IMR-90 (cell line): ENCODE results near the gene JPT2. TPM values are rescaled to one million over a fixed set of nuclear protein-coding genes. Genes with fewer than 3 reads are reported as not detected.

Experiments
- ATAC-seq: fragments of 200-7000 bp; cut with Tn5 transposase; 2 replicates; pipeline ENCODE4 v1.9.1; 2020; ENCODE audit warnings: low read depth, mild to moderate bottlenecking, moderate library complexity
- BruUV-seq: library from RNA; stranded (reverse); fragments of 400-500 nt; replicated peaks from 2 replicates; lab custom pipeline; 2021; lab: Mats Ljungman, UMichigan
- CTCF ChIA-PET: fragments of 300-600 bp; formaldehyde crosslinking; extraction: SDS; loops from one replicate; lab custom pipeline; 2021; ENCODE audit warnings: antibody characterized with exemption; lab: Yijun Ruan, JAX
- POLR2A ChIA-PET: fragments of 300-600 bp; sonication (Branson Sonifier 250); formaldehyde crosslinking; loops from one replicate; lab custom pipeline; 2022; ENCODE audit warnings: antibody characterized with exemption; ENCODE audit not compliant: unreplicated experiment; lab: Charles Lee
- DNase-seq: peaks from one replicate; pipeline ENCODE4 v3.0.0; 2013
- H2AFZ ChIP-seq: replicated peaks from 2 replicates; pipeline ENCODE3; 2013; ENCODE audit warnings: low read length, mild to moderate bottlenecking; ENCODE audit not compliant: poor library complexity
- H2AK5ac ChIP-seq: 2 replicates; pipeline ENCODE4 v1.6.1; 2013; ENCODE audit warnings: low read depth, low read length, inconsistent platforms
- H2AK9ac ChIP-seq: replicated peaks from 2 replicates; pipeline ENCODE3; 2013; ENCODE audit warnings: mild to moderate bottlenecking, low read depth, low read length, moderate library complexity; ENCODE audit not compliant: poor library complexity
- H2BK120ac ChIP-seq: 2 replicates; pipeline ENCODE4 v1.6.1; 2013; ENCODE audit warnings: low read depth, low read length, inconsistent platforms
- H2BK15ac ChIP-seq: 3 replicates; pipeline ENCODE4 v1.6.1; 2013; ENCODE audit warnings: low read depth, low read length, inconsistent platforms
- H2BK20ac ChIP-seq: 2 replicates; pipeline ENCODE4 v1.6.1; 2013; ENCODE audit warnings: low read depth, mild to moderate bottlenecking, inconsistent platforms, low read length, moderate library complexity
- H2BK5ac ChIP-seq: 2 replicates; pipeline ENCODE4 v1.6.1; 2013; ENCODE audit warnings: mild to moderate bottlenecking, low read depth, low read length, inconsistent platforms; ENCODE audit not compliant: poor library complexity, severe bottlenecking
- H3K14ac ChIP-seq: replicated peaks from 2 replicates; pipeline ENCODE4 v1.6.1; 2013; ENCODE audit warnings: low read depth, low read length, inconsistent platforms
- H3K18ac ChIP-seq: 2 replicates; pipeline ENCODE4 v1.6.1; 2013; ENCODE audit warnings: low read depth, low read length, control low read depth
- H3K23ac ChIP-seq: 2 replicates; pipeline ENCODE4 v1.6.1; 2013; ENCODE audit warnings: low read depth, low read length, inconsistent platforms
- H3K27ac ChIP-seq: 2 replicates; pipeline ENCODE4 v1.5.1; 2013; ENCODE audit warnings: mild to moderate bottlenecking, control low read depth, low read length; ENCODE audit not compliant: insufficient read depth
- H3K27me3 ChIP-seq: 2 replicates; pipeline ENCODE4 v1.6.1; 2013; ENCODE audit warnings: low read length; ENCODE audit not compliant: control insufficient read depth, insufficient read depth
- H3K36me3 ChIP-seq: 2 replicates; pipeline ENCODE4 v1.6.1; 2013; ENCODE audit warnings: low read length, mixed read lengths; ENCODE audit not compliant: control insufficient read depth, insufficient read depth
- H3K4ac ChIP-seq: 2 replicates; pipeline ENCODE4 v1.6.1; 2013; ENCODE audit warnings: low read depth, low read length, inconsistent platforms
- H3K4me1 ChIP-seq: 2 replicates; pipeline ENCODE4 v1.6.1; 2013; ENCODE audit warnings: low read length, mixed read lengths; ENCODE audit not compliant: control insufficient read depth, insufficient read depth
- H3K4me2 ChIP-seq: 2 replicates; pipeline ENCODE4 v1.6.1; 2013; ENCODE audit warnings: low read depth, mild to moderate bottlenecking, control low read depth, low read length, moderate library complexity
- H3K4me3 ChIP-seq: 2 replicates; pipeline ENCODE4 v1.5.1; 2013; ENCODE audit warnings: low read depth, mild to moderate bottlenecking, control low read depth, low read length, moderate library complexity; ENCODE audit not compliant: insufficient read depth
- H3K56ac ChIP-seq: 2 replicates; pipeline ENCODE4 v1.6.1; 2013; ENCODE audit warnings: low read length, inconsistent platforms; ENCODE audit not compliant: insufficient read depth; ENCODE audit errors: extremely low read depth
- H3K79me1 ChIP-seq, 2 experiments: 2 replicates each; pipeline ENCODE4 v1.6.1; 2013; ENCODE audit warnings: low read length in 2 of 2, inconsistent platforms in 1 of 2, low read depth in 1 of 2
- H3K9ac ChIP-seq: 2 replicates; pipeline ENCODE4 v1.6.1; 2013; ENCODE audit warnings: low read depth, low read length, control low read depth
- H3K9me1 ChIP-seq: 2 replicates; pipeline ENCODE4 v1.6.1; 2013; ENCODE audit warnings: low read length, inconsistent platforms; ENCODE audit not compliant: insufficient read depth
- H3K9me3 ChIP-seq: 2 replicates; pipeline ENCODE4 v1.6.1; 2013; ENCODE audit warnings: low read length; ENCODE audit not compliant: control insufficient read depth, insufficient read depth
- H4K20me1 ChIP-seq: 2 replicates; pipeline ENCODE4 v1.6.1; 2013; ENCODE audit warnings: low read length, inconsistent platforms; ENCODE audit not compliant: insufficient read depth
- H4K5ac ChIP-seq: 2 replicates; pipeline ENCODE4 v1.6.1; 2013; ENCODE audit warnings: mild to moderate bottlenecking, low read depth, low read length, control low read depth
- H4K8ac ChIP-seq, 2 experiments: 2 replicates each; pipeline ENCODE4 v1.6.1; 2013; ENCODE audit warnings: low read depth in 2 of 2, low read length in 2 of 2, control low read depth in 1 of 2, inconsistent platforms in 1 of 2
- H4K91ac ChIP-seq: 2 replicates; pipeline ENCODE4 v1.6.1; 2013; ENCODE audit warnings: low read depth, low read length, inconsistent platforms; ENCODE audit not compliant: insufficient read depth
- BHLHE40 ChIP-seq: fragments of 150-350 bp; IDR thresholded peaks from 2 replicates; pipeline ENCODE4 v1.6.1; 2016; ENCODE audit warnings: mild to moderate bottlenecking, low read depth, low read length
- CEBPB ChIP-seq: IDR thresholded peaks from 2 replicates; pipeline ENCODE4 v1.6.1; 2012; ENCODE audit warnings: low read depth, low read length, improper control_type of control experiment
- CHD1 ChIP-seq: IDR thresholded peaks from 2 replicates; pipeline ENCODE4 v1.6.1; 2012; ENCODE audit warnings: low read depth, low read length, improper control_type of control experiment
- CTCF ChIP-seq: conservative IDR thresholded peaks from 2 replicates; pipeline ENCODE4 v1.5.1; 2012; ENCODE audit warnings: mild to moderate bottlenecking, low read depth, low read length, improper control_type of control experiment
- ELK1 ChIP-seq: fragments of 150-350 bp; IDR thresholded peaks from 2 replicates; pipeline ENCODE4 v1.6.1; 2016; ENCODE audit warnings: low read depth, mild to moderate bottlenecking, low read length, moderate library complexity, borderline replicate concordance
- FOS ChIP-seq: fragments of 150-350 bp; IDR thresholded peaks from 2 replicates; pipeline ENCODE4 v1.6.1; 2016; ENCODE audit warnings: low read depth, low read length
- MAFK ChIP-seq: IDR thresholded peaks from 2 replicates; pipeline ENCODE4 v1.6.1; 2012; ENCODE audit warnings: low read depth, low read length, improper control_type of control experiment
- MAZ ChIP-seq: IDR thresholded peaks from 2 replicates; pipeline ENCODE4 v1.6.1; 2012; ENCODE audit warnings: low read depth, mild to moderate bottlenecking, low read length, improper control_type of control experiment, moderate library complexity, borderline replicate concordance
- NFE2L2 ChIP-seq: fragments of 150-350 bp; IDR thresholded peaks from 2 replicates; pipeline ENCODE4 v1.6.1; 2016; ENCODE audit warnings: low read depth, mild to moderate bottlenecking, low read length
- POLR2A ChIP-seq: IDR thresholded peaks from 2 replicates; pipeline ENCODE4 v1.6.1; 2012; ENCODE audit warnings: mild to moderate bottlenecking, low read depth, low read length
- RAD21 ChIP-seq: IDR thresholded peaks from 2 replicates; pipeline ENCODE4 v1.6.1; 2012; ENCODE audit warnings: low read length, improper control_type of control experiment
- SMC3 ChIP-seq: fragments of 150-350 bp; IDR thresholded peaks from 2 replicates; pipeline ENCODE4 v1.6.1; 2016; ENCODE audit warnings: low read depth, mild to moderate bottlenecking, antibody characterized with exemption, low read length, moderate library complexity
- USF2 ChIP-seq: fragments of 150-350 bp; IDR thresholded peaks from 2 replicates; pipeline ENCODE4 v1.6.1; 2017; ENCODE audit warnings: mild to moderate bottlenecking, antibody characterized with exemption, low read length, low read depth
- WGBS, 2 experiments: methylation state at CpG; one replicate each; pipeline versions ENCODE4 v1.1.5 to v1.1.7; 2013; ENCODE audit warnings: missing lambda C conversion rate in 2 of 2; ENCODE audit not compliant: insufficient read length in 1 of 2; ENCODE audit errors: extremely low coverage in 2 of 2; 5-methylcytosine and 5-hydroxymethylcytosine counted together
- dilution Hi-C: fragments of 300-500 bp; cut with HindIII; formaldehyde crosslinking; loops from one replicate; pipeline ENCODE4 v1.14.3; 2018; ENCODE audit warnings: low sequenced_read_pairs; ENCODE audit not compliant: unreplicated experiment
- in situ Hi-C: fragments of 300-500 bp; cut with MboI; formaldehyde crosslinking; loops from 3 replicates; pipeline ENCODE4 v1.14.3; 2019; ENCODE audit warnings: low sequenced_read_pairs, inconsistent platforms, mixed read lengths
- intact Hi-C: fragments of 100-400 bp; cut with micrococcal nuclease; formaldehyde crosslinking; loops from 2 replicates; pipeline ENCODE4 v1.10.0; 2022
- polyA plus RNA-seq, 3 experiments: library from polyadenylated mRNA; depleted of rRNA; stranded (reverse); fragments of >200 nt; gene quantifications; 2 replicates each; pipeline ENCODE4 v1.2.3, GENCODE V29; 2012; ENCODE audit warnings: low replicate concordance in 1 of 3
- total RNA-seq: library from RNA; depleted of rRNA; stranded (reverse); fragments of >200 nt; gene quantifications from 2 replicates; pipeline ENCODE4 v1.2.3, GENCODE V29; 2012

JPT2 gene
- total and polyA plus RNA-seq, 2 of the 4 experiments (the other 2 are of a cell fraction), result 40.0 to 41.5 TPM

- TF ChIP-seq NFE2L2, result no peak
Measured at GRCh38 chr16:1654505-1655268, 23.4 kb upstream of the JPT2 start (continued).

GRCh38 chr16:1655269-1655807 lies 22.7 kb upstream of the JPT2 start:
- H4K20me1 ChIP-seq, result peaks cover 21% of the 10 kb centered on the region
- no peak overlapping the region for H2AK9ac ChIP-seq
- no peak overlapping the region for H3K23ac ChIP-seq
- H3K4ac ChIP-seq, result no peak overlapping the region
- peaks cover 14% of the 10 kb centered on the region for H3K9me1 ChIP-seq
- H3K18ac ChIP-seq, result no peak overlapping the region
- no peak overlapping the region for H3K4me2 ChIP-seq
- H2BK120ac ChIP-seq, result no peak overlapping the region
- H3K9ac ChIP-seq, result no peak overlapping the region
- H4K91ac ChIP-seq, result no peak overlapping the region
- H4K8ac ChIP-seq, result no peak overlapping the region
- BruUV-seq, result no TSS peak
- H3K14ac ChIP-seq, result no peak overlapping the region
- ChIA-PET POLR2A (no interaction called here), CTCF (no interaction called here)
- no peak overlapping the region for H3K56ac ChIP-seq
- dilution Hi-C loops, result no loop called here
- H4K5ac ChIP-seq, result no peak overlapping the region
- H3K9me3 ChIP-seq, result no peaks in the 10 kb centered on the region
- no peak overlapping the region for H2BK5ac ChIP-seq
- H2AFZ ChIP-seq, result no peak overlapping the region
- no peak overlapping the region for H3K27ac ChIP-seq
- DNase-seq (no peak), ATAC-seq (no peak)
- no peak overlapping the region for H3K4me3 ChIP-seq
- no peak overlapping the region for H2BK15ac ChIP-seq
- no peak overlapping the region for H2BK20ac ChIP-seq
- in situ Hi-C loops, result no loop called here
- 94% methylated on average over 11 of the region's 16 CpGs; no CpG with 5 or more reads in 1 of the 2 experiments for WGBS, 2 experiments
- peaks cover 15 to 28% of the 10 kb centered on the region in 2 experiments for H3K79me1 ChIP-seq
- intact Hi-C loops, result no loop called here
- no peak overlapping the region for H2AK5ac ChIP-seq
- H3K36me3 ChIP-seq, result peaks cover 85% of the 10 kb centered on the region
- no peaks in the 10 kb centered on the region for H3K27me3 ChIP-seq
- H3K4me1 ChIP-seq, result no peaks in the 10 kb centered on the region
- TF ChIP-seq ELK1, result no peak
- no peak for TF ChIP-seq FOS
- no peak for TF ChIP-seq NFE2L2
- TF ChIP-seq SMC3, result no peak
- no peak for TF ChIP-seq CHD1
- no peak for TF ChIP-seq CEBPB
- no peak for TF ChIP-seq RAD21
- no peak for TF ChIP-seq CTCF
- TF ChIP-seq BHLHE40, result no peak
- TF ChIP-seq MAFK, result no peak
- TF ChIP-seq MAZ, result no peak
- TF ChIP-seq POLR2A, result no peak
- no peak for TF ChIP-seq USF2
